GM19035 (cell line): ENCODE measurements around the gene HPSE2.

ENCODE experiments used
- ATAC-seq: cut with Tn5 transposase; IDR thresholded peaks from one replicate; pipeline ENCODE4 v1.9.1; 2021; ENCODE audit not compliant: unreplicated experiment

Gene HPSE2

DNA sequence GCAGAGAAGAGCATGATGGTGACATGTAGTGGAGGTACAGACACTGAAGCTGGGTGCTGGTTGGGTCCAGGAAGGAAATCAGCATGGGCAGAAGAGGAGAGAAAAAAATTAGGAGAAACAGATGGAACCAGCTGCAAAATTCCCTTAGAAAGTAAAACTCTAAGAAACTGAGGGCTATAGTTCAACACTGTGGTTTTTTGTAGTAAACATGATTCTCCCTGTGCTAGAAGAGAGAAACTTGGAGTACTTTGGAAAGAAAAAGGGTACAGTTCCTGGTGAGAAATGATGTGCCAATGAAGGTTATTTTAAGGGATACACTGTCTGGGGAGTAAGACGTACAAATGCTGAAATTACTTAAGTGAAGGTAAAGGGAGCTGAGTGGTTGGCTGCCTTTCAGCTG lies 607.4 kb downstream of the HPSE2 start:
- no peak for ATAC-seq

DNA sequence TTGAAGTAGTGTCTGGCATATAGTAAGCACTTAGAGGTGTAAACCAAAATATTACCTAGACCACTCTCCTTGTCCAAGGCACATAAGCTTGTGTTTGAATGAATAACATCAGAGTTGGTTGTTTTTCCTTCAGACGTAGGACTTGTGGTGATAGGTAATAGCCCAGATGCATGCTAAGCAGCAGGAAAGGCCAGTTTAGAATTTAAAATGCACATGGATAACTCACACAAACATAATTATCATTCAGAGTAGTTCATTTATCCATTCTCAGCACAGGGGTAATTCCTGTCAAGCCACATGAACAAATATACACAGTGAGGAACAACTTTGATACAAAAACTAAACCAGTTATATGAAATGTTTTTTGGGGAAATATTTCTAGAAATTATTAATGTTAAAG lies 607.9 kb downstream of the HPSE2 start:
- ATAC-seq: no peak

GRCh38 chr10:98624963-98625362 lies 610.7 kb downstream of the HPSE2 start:
- no peak for ATAC-seq

- ATAC-seq: no peak
Measured at GRCh38 chr10:98623176-98623575, 612.5 kb downstream of the HPSE2 start.

GRCh38 chr10:98621630-98622029 lies 614.0 kb downstream of the HPSE2 start:
- no peak for ATAC-seq

DNA sequence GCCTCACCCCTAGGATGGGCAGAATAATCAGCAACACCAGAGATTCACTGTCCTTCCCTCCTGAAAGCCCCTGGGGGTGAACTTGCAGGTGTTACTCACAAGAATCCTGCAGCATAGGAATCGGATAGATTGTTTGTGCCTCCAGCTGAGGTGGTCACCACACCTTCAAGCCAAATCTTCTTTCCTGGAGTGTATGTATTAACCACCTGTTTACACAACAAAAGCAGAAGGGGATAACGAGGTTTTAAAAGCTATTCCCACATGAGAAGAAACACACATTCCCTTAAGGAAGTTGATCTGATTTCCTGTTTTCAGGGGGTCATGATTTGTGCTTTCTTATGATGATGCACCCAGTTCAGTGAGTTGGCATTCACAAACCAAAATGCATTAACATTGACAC lies 615.1 kb downstream of the HPSE2 start:
- ATAC-seq: no peak

DNA sequence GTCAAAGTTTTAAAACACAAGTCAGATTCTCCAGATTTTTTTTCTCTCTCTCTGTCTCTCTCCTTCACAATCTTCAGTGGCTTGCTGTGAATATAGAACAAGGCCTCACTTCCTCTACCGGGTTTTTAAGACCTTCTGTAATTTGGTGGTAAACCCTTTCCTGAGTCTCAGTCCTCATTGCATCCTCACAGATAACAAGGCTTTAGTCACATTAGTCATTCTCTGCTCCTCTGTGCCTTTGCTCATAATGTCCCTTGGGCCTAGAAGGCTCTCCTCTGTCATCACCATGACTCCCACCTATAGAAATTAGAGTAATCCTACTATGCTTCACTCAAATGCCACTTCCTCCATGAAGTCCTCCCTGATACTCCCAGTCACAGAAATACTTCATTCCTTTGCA lies 616.2 kb downstream of the HPSE2 start:
- ATAC-seq: no peak

- ATAC-seq: no peak
Measured at GRCh38 chr10:98617906-98618520, 617.6 kb downstream of the HPSE2 start.

- ATAC-seq: no peak
Measured at GRCh38 chr10:98613446-98613845, 622.2 kb downstream of the HPSE2 start.

GRCh38 chr10:98611436-98611835 lies 624.2 kb downstream of the HPSE2 start:
- no peak for ATAC-seq

DNA sequence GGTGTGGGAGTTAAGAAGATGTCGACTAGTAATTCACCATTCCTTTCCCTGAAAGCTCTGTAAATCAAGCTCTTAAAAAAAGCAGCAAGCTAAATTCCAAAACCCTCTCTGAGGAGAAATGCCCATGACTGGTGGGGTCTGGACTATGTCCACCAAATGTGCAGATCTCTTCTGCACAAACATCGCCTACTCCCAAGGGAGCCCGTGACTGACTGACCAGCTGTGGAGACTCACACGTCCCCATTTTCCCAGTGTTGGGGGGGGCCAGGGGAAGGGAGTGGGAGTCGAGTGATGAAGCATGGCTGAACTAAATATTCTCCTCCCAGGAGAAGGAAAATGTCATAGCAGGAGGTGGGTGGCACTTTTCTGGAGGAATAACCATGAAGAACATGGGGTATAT lies 624.8 kb downstream of the HPSE2 start:
- no peak for ATAC-seq

GRCh38 chr10:98610301-98610700 lies 625.4 kb downstream of the HPSE2 start:
- no peak for ATAC-seq

- ATAC-seq: no peak
Measured at GRCh38 chr10:98609265-98609664, 626.4 kb downstream of the HPSE2 start.

DNA sequence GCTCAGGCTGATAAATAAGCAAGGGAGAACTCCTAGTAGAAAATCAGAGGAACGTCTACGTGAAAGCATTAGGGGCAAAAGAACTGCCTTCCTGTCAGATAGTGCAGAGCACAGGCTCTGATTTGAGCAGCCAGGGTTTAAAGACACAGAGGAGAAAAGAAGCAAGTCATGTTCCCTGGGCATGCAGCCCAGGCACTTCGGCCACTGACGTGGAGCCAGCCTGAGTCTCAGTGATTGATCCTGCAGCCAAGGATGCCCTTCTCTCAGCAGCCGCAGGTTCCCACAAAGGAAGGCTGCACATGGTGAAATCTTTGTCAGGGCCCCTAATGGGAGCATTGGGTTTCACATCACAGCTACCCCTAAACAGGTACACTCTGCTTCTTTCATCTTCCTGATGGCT lies 627.2 kb downstream of the HPSE2 start:
- ATAC-seq: no peak

DNA sequence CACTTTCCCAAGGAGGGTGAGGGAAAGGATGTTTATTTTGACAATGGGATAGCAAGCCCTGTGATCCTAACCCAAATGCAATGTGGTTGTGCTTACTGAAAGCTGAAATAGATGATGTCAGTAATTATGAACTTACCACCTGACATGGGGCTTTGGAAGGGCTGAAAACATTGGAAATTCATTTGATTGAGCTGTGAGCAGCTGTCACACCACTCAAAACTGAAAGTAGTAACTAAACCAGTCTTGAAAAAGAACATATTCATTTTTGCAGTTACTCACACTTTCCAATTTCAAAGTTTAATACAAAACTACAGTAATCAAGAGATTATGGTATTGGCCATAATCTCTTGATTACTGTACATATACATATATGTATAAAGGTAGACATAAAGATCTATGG lies 633.4 kb downstream of the HPSE2 start:
- no peak for ATAC-seq

DNA sequence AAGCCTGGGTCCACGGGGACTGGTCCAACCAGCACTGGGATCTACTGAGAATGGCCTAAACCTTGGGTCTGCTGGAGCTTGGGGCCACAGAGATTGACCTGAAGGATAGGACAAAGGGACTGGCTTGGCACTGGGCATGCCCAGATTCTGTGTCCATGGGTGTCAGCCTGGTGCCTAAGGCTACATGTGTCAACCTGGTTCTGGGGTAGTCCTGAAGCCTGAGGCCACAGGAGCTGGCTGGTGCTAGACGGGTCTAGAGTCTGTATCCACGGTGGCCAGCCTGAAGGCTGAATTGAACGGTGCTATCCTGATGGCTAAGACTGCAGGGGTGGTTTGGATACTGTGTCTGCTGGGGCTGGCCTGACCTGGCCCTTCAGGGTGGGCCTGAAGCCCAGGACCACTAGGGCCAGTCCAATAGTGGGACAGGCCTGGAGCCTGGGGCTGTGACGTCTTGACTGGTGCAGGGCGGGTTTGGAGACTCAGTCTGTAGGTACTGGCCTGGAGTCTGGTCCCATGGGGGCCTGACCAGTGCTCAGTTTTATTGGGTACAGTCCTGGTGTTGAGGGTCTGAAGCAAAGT lies 636.5 kb downstream of the HPSE2 start:
- no peak for ATAC-seq

GRCh38 chr10:98596404-98596803 lies 639.2 kb downstream of the HPSE2 start:
- ATAC-seq: no peak

- no peak for ATAC-seq
Measured at GRCh38 chr10:98589691-98590090, 646.0 kb downstream of the HPSE2 start.

GRCh38 chr10:98589007-98589406 lies 646.6 kb downstream of the HPSE2 start:
- no peak for ATAC-seq

GRCh38 chr10:98587156-98587837 lies 648.4 kb downstream of the HPSE2 start:
- ATAC-seq: no peak

DNA sequence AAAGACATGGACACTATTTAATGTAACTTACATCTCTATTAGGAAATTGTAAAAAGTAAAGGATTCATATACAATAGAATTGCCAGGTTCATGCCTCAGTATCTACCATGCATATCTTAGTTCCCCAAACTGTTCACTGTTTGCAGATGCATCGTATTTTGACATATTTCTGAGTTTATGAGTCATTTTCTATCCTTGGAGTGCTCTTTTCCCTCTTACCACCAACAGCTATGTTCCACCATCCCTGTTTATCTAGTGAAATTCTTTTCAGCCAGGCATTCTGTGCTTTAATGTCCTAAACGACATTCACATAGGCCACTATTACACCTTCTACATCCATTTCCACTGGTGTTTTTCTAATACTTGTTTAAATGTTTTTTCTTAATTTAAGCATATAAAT lies 649.6 kb downstream of the HPSE2 start:
- no peak for ATAC-seq

- ATAC-seq: no peak
Measured at GRCh38 chr10:98582363-98582762, 653.3 kb downstream of the HPSE2 start.

GRCh38 chr10:98577578-98577977 lies 658.1 kb downstream of the HPSE2 start:
- ATAC-seq: no peak
